Renal cortical epithelial cell (primary cell): ENCODE measurements around the gene PLA2G4A. TPM values are rescaled to one million over a fixed set of nuclear protein-coding genes. Genes with fewer than 3 reads are reported as not detected.
A peak's percentile ranks its signal among the peaks of the same experiment; 100 is the strongest.

Experiments used
- DNase-seq: peaks from one replicate; pipeline ENCODE4 v3.0.0-alpha.2; 2011; ENCODE audit warnings: low read depth
- total RNA-seq: library from RNA; depleted of rRNA; stranded (reverse); fragments of >200 nt; gene quantifications from 2 replicates; pipeline ENCODE4 v1.2.3, GENCODE V29; 2014

Gene PLA2G4A
- total RNA-seq, 1 donor from 2014 or later: 0.94 TPM

GRCh38 chr1:186834399-186834958, 5.7 kb downstream of the PLA2G4A start:
- no peak for DNase-seq

GRCh38 chr1:186835448-186835847, 6.7 kb downstream of the PLA2G4A start:
- no peak for DNase-seq

- DNase-seq: no peak
Observed at GRCh38 chr1:186837806-186838205, 9.1 kb downstream of the PLA2G4A start.

GRCh38 chr1:186838380-186839040, 9.8 kb downstream of the PLA2G4A start:
- peak; percentile 58 for DNase-seq

- no peak for DNase-seq
Observed at GRCh38 chr1:186839041-186839400, 10.3 kb downstream of the PLA2G4A start.

- no peak for DNase-seq
Observed at GRCh38 chr1:186841599-186841998, 12.8 kb downstream of the PLA2G4A start.

- DNase-seq: no peak
Observed at GRCh38 chr1:186842547-186842946, 13.8 kb downstream of the PLA2G4A start.

GRCh38 chr1:186843226-186843625, 14.5 kb downstream of the PLA2G4A start:
- no peak for DNase-seq

- no peak for DNase-seq
Observed at GRCh38 chr1:186843931-186844330, 15.2 kb downstream of the PLA2G4A start.

GRCh38 chr1:186845576-186846210, 16.9 kb downstream of the PLA2G4A start:
- DNase-seq: no peak

- peak; percentile 12 for DNase-seq
Observed at GRCh38 chr1:186848509-186849130, 19.9 kb downstream of the PLA2G4A start.

GRCh38 chr1:186849271-186849671, 20.5 kb downstream of the PLA2G4A start:
- DNase-seq: no peak

GRCh38 chr1:186849826-186850225, 21.1 kb downstream of the PLA2G4A start:
- no peak for DNase-seq

GRCh38 chr1:186854102-186854501, 25.4 kb downstream of the PLA2G4A start:
- no peak for DNase-seq

- DNase-seq: no peak
Observed at GRCh38 chr1:186858923-186859322, 30.2 kb downstream of the PLA2G4A start.

GRCh38 chr1:186859995-186860394, 31.2 kb downstream of the PLA2G4A start:
- no peak for DNase-seq

- no peak for DNase-seq
Observed at GRCh38 chr1:186864296-186864695, 35.5 kb downstream of the PLA2G4A start.

GRCh38 chr1:186865253-186865652, 36.5 kb downstream of the PLA2G4A start:
- DNase-seq: no peak

- DNase-seq: no peak
Observed at GRCh38 chr1:186865857-186866256, 37.1 kb downstream of the PLA2G4A start.

- peak; percentile 9 for DNase-seq
Observed at GRCh38 chr1:186869526-186870228, 40.9 kb downstream of the PLA2G4A start.

GRCh38 chr1:186871784-186872183, 43.0 kb downstream of the PLA2G4A start:
- no peak for DNase-seq

- no peak for DNase-seq
Observed at GRCh38 chr1:186872291-186872690, 43.5 kb downstream of the PLA2G4A start.
